Right lobe of liver (tissue), 6 donors: ENCODE data around the gene SENP8. TPM values are rescaled to one million over a fixed set of nuclear protein-coding genes. Genes with fewer than 3 reads are reported as not detected.

Source experiments
- ATAC-seq, 4 donors: fragments of 200-7000 bp; cut with Tn5 transposase; one replicate each; pipeline ENCODE4 v1.9.1; 2020; ENCODE audit warnings: mild to moderate bottlenecking in 4 of 4, moderate library complexity in 4 of 4
- DNase-seq, 3 donors: peaks; one replicate each; pipeline ENCODE4 v3.0.0-alpha.2; 2020
- H3K27ac ChIP-seq, 3 donors: fragments of 200-600 bp; one replicate each; pipeline ENCODE4 v1.8.0; 2022
- H3K27me3 ChIP-seq, 2 donors: fragments of 200-600 bp; one replicate each; pipeline ENCODE4 v1.8.0; 2022
- H3K36me3 ChIP-seq, 4 donors: fragments of 200-600 bp; sonication (generic) in 1 of 4; one replicate each; pipeline versions ENCODE4 v1.5.1 to v1.8.0; 2017 to 2022; ENCODE audit warnings: control low read depth in 1 of 4
- H3K4me1 ChIP-seq, 4 donors: fragments of 200-600 bp; sonication (generic) in 1 of 4; one replicate each; pipeline versions ENCODE4 v1.5.1 to v1.8.0; 2017 to 2022; ENCODE audit warnings: control low read depth in 1 of 4
- H3K4me3 ChIP-seq, 3 donors: fragments of 200-600 bp; one replicate each; pipeline ENCODE4 v1.8.0; 2022
- H3K9me3 ChIP-seq, 4 donors: fragments of 200-600 bp; sonication (generic) in 1 of 4; one replicate each; pipeline versions ENCODE4 v1.5.1 to v1.8.0; 2017 to 2022; ENCODE audit warnings: control low read depth in 1 of 4
- POLR2A ChIP-seq: fragments of 450-650 bp; IDR thresholded peaks from one replicate; pipeline ENCODE4 v1.6.1; 2017; ENCODE audit warnings: antibody characterized with exemption, mild to moderate bottlenecking
- WGBS: methylation state at CpG from one replicate; pipeline ENCODE4 v1.1.6; 2018; ENCODE audit warnings: low coverage, low lambda C conversion rate; ENCODE audit not compliant: insufficient coverage; ENCODE audit errors: missing lambda C conversion rate; 5-methylcytosine and 5-hydroxymethylcytosine counted together
- intact Hi-C, 2 donors: fragments of 100-400 bp; cut with DNase I; formaldehyde crosslinking; loops; one replicate each; pipeline versions ENCODE4 v1.11.2 to v1.14.1; 2022
- total RNA-seq, 6 experiments: library from RNA; depleted of rRNA in 2 of 6; stranded (reverse); fragments of >200 nt in 2 of 6; fragmentation: NEBNext Ultra II Directional in 3 of 6; extraction: Animal tissue kit (Norgen Biotek cat#: 25700) in 3 of 6; gene quantifications; one replicate each; pipeline versions ENCODE4 v1.1.0 to v1.2.4, GENCODE V29; 2016 to 2023
- TF ChIP-seq, protein P1 (sequence below), 4 donors: fragments of 200-600 bp in 3 of 4; fragments of 450-650 bp in 1 of 4; IDR thresholded peaks; one replicate each; pipeline versions ENCODE4 v1.5.1 to v1.8.0; 2016 to 2022; ENCODE audit warnings: antibody characterized with exemption in 4 of 4, mild to moderate bottlenecking in 2 of 4
- donor health status: DM: no; HTN: yes; CAD: no.
- donor health status: DM: no; HTN: no; CAD: no.
- donor health status: DM: no; HTN: no; CAD: no.
- donor health status: DM: no; HTN: yes; CAD: no.
- donor health status: DM: no; HTN: yes; CAD: no.

Gene SENP8
- total RNA-seq, 6 experiments from 2014 or later, result 0.61 to 2.6 (median 1.0) TPM

DNA sequence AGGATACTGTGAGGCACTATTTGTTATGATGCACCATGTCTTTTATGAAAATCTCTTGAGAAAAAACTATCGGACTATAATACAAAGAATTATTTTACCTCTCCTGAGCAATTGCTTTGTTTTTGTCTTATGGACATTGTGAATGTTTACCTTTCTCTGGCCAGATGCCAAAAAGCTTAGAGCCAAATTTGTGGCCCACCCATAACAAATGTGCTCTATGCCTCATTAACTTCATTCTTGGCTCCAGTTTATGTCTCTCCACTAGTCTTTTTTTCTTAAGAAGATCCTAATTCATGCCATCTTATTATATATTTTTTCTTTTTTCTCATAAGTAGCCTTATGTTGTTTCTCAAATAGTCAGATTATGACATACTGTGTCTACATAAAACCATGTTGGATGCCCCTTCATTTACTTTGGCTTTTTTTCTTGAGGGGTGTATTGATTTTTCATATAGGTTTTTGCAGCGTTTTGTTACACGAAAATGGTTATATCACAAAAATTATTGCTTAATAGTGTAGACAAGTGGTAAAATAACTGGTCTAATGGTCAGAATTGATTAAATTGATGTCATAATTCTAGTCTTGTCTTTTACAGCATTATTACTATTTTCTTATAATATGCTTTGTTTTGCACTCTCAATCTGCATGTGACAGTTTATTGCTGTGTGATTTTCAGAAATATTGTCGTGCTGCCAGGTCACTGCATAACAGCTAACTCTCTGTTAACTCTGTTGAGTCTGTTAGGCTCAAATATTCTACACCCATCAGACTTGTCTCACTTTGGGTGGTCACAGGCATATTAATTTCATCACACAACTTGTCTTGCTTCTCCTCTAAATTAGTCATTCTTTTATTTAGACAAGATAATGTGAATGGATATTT, 18.2 kb downstream of the SENP8 start:
- H3K27me3 ChIP-seq, result no peaks in the 10 kb centered on the region
- intact Hi-C loops, result no loop called here
- no peaks in the 10 kb centered on the region for H3K9me3 ChIP-seq
- no peak overlapping the region for H3K4me3 ChIP-seq
- H3K36me3 ChIP-seq, result no peaks in the 10 kb centered on the region
- ATAC-seq, result no peak
- peaks cover 0 to 4% (median under 1%) of the 10 kb centered on the region in 4 donors for H3K4me1 ChIP-seq
- no peak overlapping the region for H3K27ac ChIP-seq
- TF ChIP-seq, protein P1, sequence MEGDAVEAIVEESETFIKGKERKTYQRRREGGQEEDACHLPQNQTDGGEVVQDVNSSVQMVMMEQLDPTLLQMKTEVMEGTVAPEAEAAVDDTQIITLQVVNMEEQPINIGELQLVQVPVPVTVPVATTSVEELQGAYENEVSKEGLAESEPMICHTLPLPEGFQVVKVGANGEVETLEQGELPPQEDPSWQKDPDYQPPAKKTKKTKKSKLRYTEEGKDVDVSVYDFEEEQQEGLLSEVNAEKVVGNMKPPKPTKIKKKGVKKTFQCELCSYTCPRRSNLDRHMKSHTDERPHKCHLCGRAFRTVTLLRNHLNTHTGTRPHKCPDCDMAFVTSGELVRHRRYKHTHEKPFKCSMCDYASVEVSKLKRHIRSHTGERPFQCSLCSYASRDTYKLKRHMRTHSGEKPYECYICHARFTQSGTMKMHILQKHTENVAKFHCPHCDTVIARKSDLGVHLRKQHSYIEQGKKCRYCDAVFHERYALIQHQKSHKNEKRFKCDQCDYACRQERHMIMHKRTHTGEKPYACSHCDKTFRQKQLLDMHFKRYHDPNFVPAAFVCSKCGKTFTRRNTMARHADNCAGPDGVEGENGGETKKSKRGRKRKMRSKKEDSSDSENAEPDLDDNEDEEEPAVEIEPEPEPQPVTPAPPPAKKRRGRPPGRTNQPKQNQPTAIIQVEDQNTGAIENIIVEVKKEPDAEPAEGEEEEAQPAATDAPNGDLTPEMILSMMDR (IDR thresholded peaks at IDR 0.05), result no peak
- TF ChIP-seq POLR2A, result no peak
- DNase-seq, result no peak
- WGBS, result 86% methylated on average over 4 of the region's 4 CpGs

DNA sequence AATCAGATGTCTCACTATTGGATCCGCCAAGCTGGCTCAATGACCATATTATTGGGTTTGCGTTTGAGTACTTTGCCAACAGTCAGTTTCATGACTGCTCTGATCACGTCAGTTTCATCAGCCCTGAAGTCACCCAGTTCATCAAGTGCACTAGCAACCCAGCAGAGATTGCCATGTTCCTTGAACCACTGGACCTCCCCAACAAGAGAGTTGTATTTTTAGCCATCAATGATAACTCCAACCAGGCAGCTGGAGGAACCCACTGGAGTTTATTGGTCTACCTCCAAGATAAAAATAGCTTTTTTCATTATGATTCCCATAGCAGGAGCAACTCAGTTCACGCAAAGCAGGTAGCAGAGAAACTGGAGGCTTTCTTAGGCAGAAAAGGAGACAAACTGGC, 21.5 kb downstream of the SENP8 start:
- Histone ChIP-seq H3K9me3 (no peaks in the 10 kb centered on the region), H3K27ac (no peak overlapping the region), H3K4me3 (no peak overlapping the region), H3K27me3 (no peaks in the 10 kb centered on the region), H3K4me1 (peaks cover 0 to 11% (median 4%) of the 10 kb centered on the region in 4 donors), H3K36me3 (no peaks in the 10 kb centered on the region)
- TF ChIP-seq, protein P1 (IDR thresholded peaks at IDR 0.05), result no peak
- TF ChIP-seq POLR2A, result no peak
- ATAC-seq, result no peak
- intact Hi-C loops, result no loop called here
- WGBS, result 100% methylated on average over 3 of the region's 4 CpGs
- no peak for DNase-seq

DNA sequence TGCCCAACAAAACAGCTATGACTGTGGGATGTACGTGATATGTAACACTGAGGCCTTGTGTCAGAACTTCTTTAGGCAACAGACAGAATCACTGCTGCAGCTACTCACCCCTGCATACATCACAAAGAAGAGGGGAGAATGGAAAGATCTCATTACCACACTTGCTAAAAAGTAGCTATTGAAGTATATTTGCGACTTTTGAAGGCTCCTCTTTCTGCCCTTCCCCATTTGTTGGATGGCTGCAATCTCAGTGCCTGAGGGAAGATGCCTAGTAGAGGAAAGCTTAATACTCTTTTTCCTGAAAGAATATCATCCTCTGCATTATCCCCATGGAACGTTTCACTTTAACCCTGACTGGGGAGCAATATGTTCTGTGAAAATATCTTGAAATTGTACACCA, 21.9 kb downstream of the SENP8 start:
- no peak overlapping the region for H3K4me3 ChIP-seq
- peaks cover 0 to 11% (median 4%) of the 10 kb centered on the region in 4 donors for H3K4me1 ChIP-seq
- TF ChIP-seq, protein P1 (IDR thresholded peaks at IDR 0.05), result no peak
- no peak for TF ChIP-seq POLR2A
- ATAC-seq (no peak), DNase-seq (no peak)
- no peak overlapping the region for H3K27ac ChIP-seq
- no peaks in the 10 kb centered on the region for H3K9me3 ChIP-seq
- 96% methylated on average over 3 of the region's 3 CpGs for WGBS
- no peaks in the 10 kb centered on the region for H3K27me3 ChIP-seq
- intact Hi-C loops, result no loop called here
- no peaks in the 10 kb centered on the region for H3K36me3 ChIP-seq

DNA sequence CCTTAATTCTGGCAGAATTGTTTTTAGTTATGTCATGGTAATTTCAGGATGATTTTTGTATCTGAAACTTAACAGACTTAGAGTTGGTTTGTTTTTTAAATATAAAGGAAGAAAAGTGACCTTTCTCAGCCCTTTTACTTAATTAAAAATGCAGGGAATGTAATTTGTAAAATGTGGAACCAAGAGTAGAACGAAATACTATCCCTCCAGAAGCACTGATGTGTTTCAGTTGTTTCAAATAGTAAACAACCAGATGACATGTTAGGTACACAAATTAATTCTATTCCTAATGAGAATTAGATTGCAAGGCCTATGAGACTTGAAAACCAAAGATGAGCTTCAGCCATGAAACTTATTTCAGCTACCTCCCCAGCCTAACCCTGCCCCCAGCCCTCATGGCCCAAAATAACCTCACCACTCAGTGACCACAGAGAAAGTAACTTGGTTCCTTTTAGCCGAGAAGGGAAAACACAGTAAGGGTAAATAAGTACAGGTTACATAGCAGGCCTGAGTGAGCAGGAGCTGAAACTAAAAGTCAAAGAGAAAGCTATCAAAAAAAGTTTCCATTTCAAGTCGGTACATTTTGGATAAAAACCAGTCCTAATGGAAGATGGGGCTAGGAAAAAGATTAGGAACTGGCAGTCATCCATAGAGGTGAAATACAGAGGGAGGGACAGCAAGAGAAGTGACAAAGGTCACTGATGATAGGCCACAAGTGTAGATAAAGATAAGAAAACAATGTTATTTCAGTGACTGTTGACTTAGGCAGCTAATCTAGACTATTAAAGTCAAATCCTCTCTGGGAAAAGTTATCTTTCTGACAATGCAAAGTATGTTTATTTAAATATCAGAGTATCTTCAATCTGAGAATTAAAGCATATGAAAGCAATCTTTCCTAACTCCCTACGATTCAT, 23.2 kb downstream of the SENP8 start:
- H3K9me3 ChIP-seq, result no peaks in the 10 kb centered on the region
- no peak overlapping the region for H3K4me3 ChIP-seq
- ATAC-seq, result peak; percentile 69 to 86 (median 83)
- peaks cover 0 to 11% (median 4%) of the 10 kb centered on the region in 4 donors for H3K4me1 ChIP-seq
- intact Hi-C loops, result no loop called here
- TF ChIP-seq, protein P1 (IDR thresholded peaks at IDR 0.05), result no peak
- TF ChIP-seq POLR2A, result no peak
- 46% methylated on average over 4 of the region's 4 CpGs for WGBS
- no peak overlapping the region for H3K27ac ChIP-seq
- no peak for DNase-seq
- no peaks in the 10 kb centered on the region for H3K36me3 ChIP-seq
- no peaks in the 10 kb centered on the region for H3K27me3 ChIP-seq
